ENCODE data around the gene SPEM1.
A peak's percentile ranks its signal among the peaks of the same experiment; 100 is the strongest.

Gene SPEM1

DNA sequence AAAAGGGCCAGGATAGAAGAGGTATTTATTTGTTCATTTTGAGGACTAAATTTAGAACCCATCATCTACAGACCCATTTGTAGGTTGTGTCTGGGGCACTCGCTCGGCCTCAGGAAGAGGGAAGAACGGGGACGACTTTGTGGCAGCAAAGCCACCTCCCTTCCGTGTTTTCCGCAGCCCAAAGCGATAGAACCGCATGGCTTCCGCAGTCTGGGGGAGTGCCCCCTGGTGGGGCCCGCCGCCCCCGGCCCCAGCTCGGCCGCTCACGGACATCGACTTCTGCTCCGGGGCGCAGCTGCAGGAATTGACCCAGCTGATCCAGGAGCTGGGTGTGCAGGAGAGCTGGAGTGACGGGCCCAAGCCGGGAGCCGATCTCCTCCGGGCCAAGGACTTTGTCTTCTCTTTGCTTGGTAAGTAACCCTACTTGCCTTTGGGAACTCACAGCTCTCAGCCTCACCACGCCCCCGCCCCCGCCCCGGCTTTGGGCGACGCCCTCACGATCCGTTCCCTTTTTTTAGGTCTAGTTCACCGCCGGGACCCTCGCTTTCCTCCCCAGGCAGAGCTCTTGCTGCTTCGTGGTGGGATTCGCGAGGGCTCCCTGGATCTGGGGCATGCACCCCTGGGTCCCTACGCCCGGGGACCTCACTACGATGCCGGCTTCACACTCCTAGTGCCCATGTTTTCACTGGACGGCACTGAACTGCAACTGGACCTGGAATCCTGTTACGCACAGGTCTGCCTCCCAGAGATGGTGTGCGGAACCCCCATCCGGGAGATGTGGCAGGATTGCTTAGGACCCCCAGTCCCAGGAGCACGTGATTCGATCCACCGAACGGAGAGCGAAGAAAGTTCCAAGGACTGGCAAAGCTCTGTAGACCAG is 15.8 kb downstream of the SPEM1 start:
- in situ Hi-C loops (cut with HindIII; ENCODE audit: low sequenced_read_pairs): no loop called here
- no peak for TF ChIP-seq CTCF (IDR thresholded peaks at IDR 0.05; ENCODE audit: low read depth, low read length, missing control alignments)
- no peak for DNase-seq (ENCODE audit: low read depth)
- peak overlapping the region; percentile 39 for H3K4me3 ChIP-seq (ENCODE audit: low read depth, low read length)

DNA sequence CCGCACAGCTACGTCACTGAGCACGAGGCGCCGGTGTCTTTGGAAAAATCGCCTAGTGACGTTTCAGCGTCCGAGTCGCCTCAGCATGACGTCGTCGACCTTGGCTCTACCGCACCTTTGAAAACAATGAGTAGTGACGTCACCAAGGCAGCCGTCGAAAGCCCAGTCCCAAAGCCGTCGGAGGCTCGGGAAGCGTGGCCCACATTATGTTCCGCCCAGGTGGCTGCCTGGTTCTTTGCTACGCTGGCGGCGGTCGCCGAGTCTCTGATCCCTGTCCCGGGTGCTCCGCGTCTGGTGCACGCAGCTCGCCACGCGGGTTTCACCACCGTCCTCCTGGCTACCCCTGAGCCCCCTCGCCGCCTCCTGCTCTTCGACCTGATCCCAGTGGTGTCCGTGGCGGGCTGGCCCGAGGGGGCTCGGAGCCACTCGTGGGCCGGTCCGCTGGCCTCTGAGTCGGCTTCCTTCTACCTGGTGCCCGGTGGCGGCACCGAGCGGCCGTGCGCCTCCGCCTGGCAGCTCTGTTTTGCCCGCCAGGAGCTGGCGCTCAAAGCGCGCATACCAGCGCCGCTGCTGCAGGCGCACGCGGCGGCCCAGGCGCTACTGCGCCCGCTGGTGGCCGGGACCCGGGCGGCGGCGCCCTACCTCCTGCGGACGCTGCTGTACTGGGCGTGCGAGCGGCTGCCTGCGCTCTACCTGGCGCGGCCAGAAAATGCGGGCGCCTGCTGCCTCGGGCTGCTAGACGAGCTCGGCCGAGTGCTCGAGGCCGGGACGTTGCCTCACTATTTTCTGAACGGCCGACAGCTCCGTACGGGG is 16.6 kb downstream of the SPEM1 start:
- peak; percentile 66 for TF ChIP-seq CTCF (IDR thresholded peaks at IDR 0.05; ENCODE audit: low read depth, low read length, missing control alignments)
- DNase-seq (ENCODE audit: low read depth): peak; percentile 23
- H3K4me3 ChIP-seq (ENCODE audit: low read depth, low read length): peak overlapping the region; percentile 19
- in situ Hi-C loops (cut with HindIII; ENCODE audit: low sequenced_read_pairs): no loop called here

GRCh38 chr17:7437369-7437863 is 17.3 kb downstream of the SPEM1 start:
- in situ Hi-C loops (cut with HindIII; ENCODE audit: low sequenced_read_pairs): no loop called here
- no peak for TF ChIP-seq CTCF (IDR thresholded peaks at IDR 0.05; ENCODE audit: low read depth, low read length, missing control alignments)
- no peak for DNase-seq (ENCODE audit: low read depth)
- peak overlapping the region; percentile 19 for H3K4me3 ChIP-seq (ENCODE audit: low read depth, low read length)

DNA sequence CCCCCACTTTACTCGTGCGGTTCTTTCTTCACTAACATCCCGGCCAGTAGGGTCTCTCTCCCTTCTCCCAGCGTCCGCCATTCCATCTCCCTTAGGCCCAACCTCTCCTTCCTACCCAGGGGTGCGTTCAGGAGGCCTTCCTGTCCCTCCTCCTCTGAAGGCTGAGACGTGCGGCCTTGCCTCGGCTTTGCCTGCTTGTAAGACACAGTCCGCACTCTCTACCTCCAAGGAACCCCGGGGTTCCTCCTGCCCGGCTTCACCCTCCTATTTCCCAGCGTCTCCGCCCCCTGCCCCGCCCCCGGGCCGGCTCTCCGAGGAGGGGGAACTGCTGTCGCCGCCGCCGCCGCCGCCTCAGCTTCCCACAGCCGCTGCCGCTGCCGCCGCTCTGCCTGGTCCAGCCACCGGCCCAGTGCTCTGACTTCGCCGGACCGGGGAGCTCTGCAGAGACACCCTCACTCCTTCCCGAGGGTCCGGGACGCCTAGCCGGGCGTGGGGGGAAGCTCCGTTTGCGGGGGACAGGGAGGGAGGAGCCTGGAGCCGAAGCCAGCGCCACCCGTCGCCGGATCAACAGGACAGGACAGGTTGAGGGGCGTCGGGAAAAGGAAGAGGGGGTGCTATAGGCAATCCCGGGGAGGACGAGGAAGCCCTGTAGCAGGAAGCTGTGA is 18.0 kb downstream of the SPEM1 start:
- peak overlapping the region; percentile 22 for H3K4me3 ChIP-seq (ENCODE audit: low read depth, low read length)
- DNase-seq (ENCODE audit: low read depth): no peak
- TF ChIP-seq CTCF (IDR thresholded peaks at IDR 0.05; ENCODE audit: low read depth, low read length, missing control alignments): no peak
- in situ Hi-C loops (cut with HindIII; ENCODE audit: low sequenced_read_pairs): no loop called here

- TF ChIP-seq CTCF (IDR thresholded peaks at IDR 0.05; ENCODE audit: low read depth, low read length, missing control alignments): no peak
- no peak overlapping the region for H3K4me3 ChIP-seq (ENCODE audit: low read depth, low read length)
- in situ Hi-C loops (cut with HindIII; ENCODE audit: low sequenced_read_pairs): no loop called here
- DNase-seq (ENCODE audit: low read depth): no peak
These were observed 18.7 kb downstream of the SPEM1 start for GRCh38 chr17:7438656-7439460.
